NCI-H748 (cell line): ENCODE measurements around the gene TIE1.

ENCODE experiments used
- DNase-seq: peaks from one replicate; lab custom pipeline; 2025; ENCODE audit not compliant: unreplicated experiment; lab: John Stamatoyannopoulos, UW

The TIE1 gene

GRCh38 chr1:43334453-43335205 is 33.8 kb downstream of the TIE1 start:
- DNase-seq = no peak

GRCh38 chr1:43337588-43337987 is 36.8 kb downstream of the TIE1 start, which contains the start of gene MPL:
MPL (plus strand) TSS chr1:43337818; CDS start chr1:43337849, 31 bp downstream.
- no peak for DNase-seq

- no peak for DNase-seq
Observed at GRCh38 chr1:43338001-43338400, 37.2 kb downstream of the TIE1 start.

- DNase-seq = no peak
Observed at GRCh38 chr1:43339584-43340232, 38.9 kb downstream of the TIE1 start.

- no peak for DNase-seq
Observed at GRCh38 chr1:43340559-43340958, 39.8 kb downstream of the TIE1 start.

GRCh38 chr1:43344267-43344850 is 43.6 kb downstream of the TIE1 start:
- DNase-seq = no peak

GRCh38 chr1:43345120-43345519 is 44.3 kb downstream of the TIE1 start:
- no peak for DNase-seq

GRCh38 chr1:43346636-43347035 is 45.9 kb downstream of the TIE1 start:
- DNase-seq = no peak

GRCh38 chr1:43348343-43348808 is 47.6 kb downstream of the TIE1 start:
- DNase-seq = peak; percentile 99

GRCh38 chr1:43348809-43349593 is 48.2 kb downstream of the TIE1 start:
- DNase-seq = peak; percentile 100

- no peak for DNase-seq
Observed at GRCh38 chr1:43349594-43350306, 49.0 kb downstream of the TIE1 start.

- no peak for DNase-seq
Observed at GRCh38 chr1:43350976-43351375, 50.2 kb downstream of the TIE1 start.

GRCh38 chr1:43351421-43352350 is 50.9 kb downstream of the TIE1 start:
- no peak for DNase-seq

GRCh38 chr1:43352351-43352705 is 51.5 kb downstream of the TIE1 start:
- DNase-seq = no peak

- no peak for DNase-seq
Observed at GRCh38 chr1:43352881-43353280, 52.1 kb downstream of the TIE1 start.

GRCh38 chr1:43354471-43354870 is 53.7 kb downstream of the TIE1 start:
- DNase-seq = no peak

- no peak for DNase-seq
Observed at GRCh38 chr1:43354936-43355335, 54.2 kb downstream of the TIE1 start.

GRCh38 chr1:43357251-43357650 is 56.5 kb downstream of the TIE1 start:
- DNase-seq = no peak

GRCh38 chr1:43358121-43358745 is 57.5 kb downstream of the TIE1 start:
- peak; percentile 94 for DNase-seq
